Anterior cingulate cortex (tissue), 58 donors: ENCODE data around the gene EFNA4.

Source experiments
- DNase-seq, 58 donors: peaks; one replicate each; lab custom pipeline; 2025; lab: John Stamatoyannopoulos, UW

Gene EFNA4

GRCh38 chr1:155083865-155084721 lies 20.6 kb downstream of the EFNA4 start:
- peak in 29 of 58 donors; percentile 8 to 75 (median 32) for DNase-seq

GRCh38 chr1:155084722-155085503 lies 21.4 kb downstream of the EFNA4 start:
- peak; percentile 66 to 96 (median 91) for DNase-seq

GRCh38 chr1:155085504-155086127 lies 22.1 kb downstream of the EFNA4 start:
- DNase-seq, result peak in 8 of 58 donors; percentile 15 to 63 (median 38)

- DNase-seq, result peak in 35 of 58 donors; percentile 9 to 73 (median 39)
Observed at GRCh38 chr1:155086128-155086741, 22.7 kb downstream of the EFNA4 start.

- no peak for DNase-seq
Observed at GRCh38 chr1:155086856-155087535, 23.5 kb downstream of the EFNA4 start.

GRCh38 chr1:155091071-155092051 lies 27.8 kb downstream of the EFNA4 start:
- DNase-seq, result peak in 52 of 58 donors; percentile 7 to 83 (median 54)

- no peak for DNase-seq
Observed at GRCh38 chr1:155092131-155092530, 28.6 kb downstream of the EFNA4 start.

- no peak for DNase-seq
Observed at GRCh38 chr1:155092641-155093040, 29.1 kb downstream of the EFNA4 start.

- DNase-seq, result peak in 39 of 58 donors; percentile 16 to 89 (median 46)
Observed at GRCh38 chr1:155093911-155094621, 30.5 kb downstream of the EFNA4 start.

GRCh38 chr1:155094622-155094948 lies 31.0 kb downstream of the EFNA4 start:
- DNase-seq, result no peak

- no peak for DNase-seq
Observed at GRCh38 chr1:155099331-155099730, 35.8 kb downstream of the EFNA4 start.

- no peak for DNase-seq
Observed at GRCh38 chr1:155103325-155103724, 39.8 kb downstream of the EFNA4 start.

- no peak for DNase-seq
Observed at GRCh38 chr1:155104605-155105534, 41.3 kb downstream of the EFNA4 start.

GRCh38 chr1:155105604-155106011 lies 42.1 kb downstream of the EFNA4 start:
- DNase-seq, result no peak

- no peak for DNase-seq
Observed at GRCh38 chr1:155106862-155107261, 43.3 kb downstream of the EFNA4 start.

GRCh38 chr1:155107309-155108264 lies 44.0 kb downstream of the EFNA4 start:
- no peak for DNase-seq
